Endothelial cell of umbilical vein (primary cell): Measurements from ENCODE around the gene NFKB2. TPM values are rescaled to one million over a fixed set of nuclear protein-coding genes. Genes with fewer than 3 reads are reported as not detected.
A peak's percentile ranks its signal among the peaks of the same experiment; 100 is the strongest.

ENCODE experiments used
- BruUV-seq: library from RNA; stranded (reverse); fragments of 400-500 nt; replicated peaks from 2 replicates; lab custom pipeline; 2021; lab: Mats Ljungman, UMichigan
- CTCF ChIA-PET: fragments of 300-600, 350-600 bp; sonication (Branson Sonifier 250); formaldehyde crosslinking; loops from one replicate; lab custom pipeline; 2021; ENCODE audit warnings: antibody characterized with exemption, inconsistent platforms; lab: Charles Lee
- POLR2A ChIA-PET: fragments of 300-600, 350-600 bp; sonication (Branson Sonifier 250); formaldehyde crosslinking; loops from one replicate; lab custom pipeline; 2021; ENCODE audit warnings: antibody characterized with exemption, inconsistent platforms; lab: Charles Lee
- DNase-seq: peaks from one replicate; pipeline ENCODE4 v3.0.0-alpha.2; 2011; ENCODE audit warnings: low read depth, low spot score
- FAIRE-seq: peaks from 2 replicates; lab custom pipeline; 2011; peaks lifted over from hg19 to GRCh38; lab: Jason Lieb, UNC
- H2AFZ ChIP-seq: 2 replicates; pipeline ENCODE4 v1.6.0; 2012; ENCODE audit warnings: low read depth, low read length, control low read depth, inconsistent platforms
- H3K27ac ChIP-seq: 2 replicates; pipeline ENCODE4 v1.5.1; 2011; ENCODE audit warnings: low read depth, mild to moderate bottlenecking, control low read depth, low read length, moderate library complexity; ENCODE audit not compliant: insufficient read depth
- H3K27me3 ChIP-seq, 2 experiments: 2 replicates each; pipeline versions ENCODE4 v1.6.0 to v1.6.1; 2011; ENCODE audit warnings: low read length in 2 of 2, mixed read lengths in 1 of 2; ENCODE audit not compliant: control insufficient read depth in 2 of 2, insufficient read depth in 2 of 2
- H3K36me3 ChIP-seq, 2 experiments: 2 replicates in 1 of 2; 3 replicates in 1 of 2; pipeline ENCODE4 v1.5.1; 2011; ENCODE audit warnings: low read length in 2 of 2, mild to moderate bottlenecking in 1 of 2, moderate library complexity in 1 of 2; ENCODE audit not compliant: control insufficient read depth in 2 of 2, insufficient read depth in 2 of 2; ENCODE audit errors: extremely low read depth in 1 of 2
- H3K4me1 ChIP-seq: 3 replicates; pipeline ENCODE4 v1.5.1; 2011; ENCODE audit warnings: mild to moderate bottlenecking, low read length; ENCODE audit not compliant: control insufficient read depth, insufficient read depth; ENCODE audit errors: extremely low read depth
- H3K4me2 ChIP-seq: 2 replicates; pipeline ENCODE4 v1.6.1; 2011; ENCODE audit warnings: low read length, control low read depth, mixed read lengths; ENCODE audit not compliant: insufficient read depth
- H3K4me3 ChIP-seq, 3 experiments: fragments of 200-600 bp in 1 of 3; sonication (generic), shearing (Covaris generic) in 1 of 3; replicated peaks in 1 of 3; 2 replicates each; pipeline ENCODE4 v1.5.1; 2011 to 2016; ENCODE audit warnings: control low read depth in 3 of 3, low read length in 3 of 3, mild to moderate bottlenecking in 2 of 3, inconsistent platforms in 1 of 3, low read depth in 1 of 3, moderate library complexity in 1 of 3; ENCODE audit not compliant: insufficient read depth in 1 of 3
- H3K79me2 ChIP-seq: 2 replicates; pipeline ENCODE4 v1.6.0; 2012; ENCODE audit warnings: low read length, inconsistent platforms; ENCODE audit not compliant: control insufficient read depth, insufficient read depth
- H3K9ac ChIP-seq: replicated peaks from 2 replicates; pipeline ENCODE3; 2011; ENCODE audit warnings: low read length, control low read depth; ENCODE audit not compliant: insufficient read depth; ENCODE audit errors: extremely low read depth
- H3K9me1 ChIP-seq: replicated peaks from 3 replicates; pipeline ENCODE4 v1.6.0; 2011; ENCODE audit warnings: mild to moderate bottlenecking, low read length; ENCODE audit not compliant: control insufficient read depth, insufficient read depth; ENCODE audit errors: extremely low read depth
- H3K9me3 ChIP-seq: replicated peaks from 2 replicates; pipeline ENCODE4 v1.5.1; 2012; ENCODE audit warnings: low read length, inconsistent platforms; ENCODE audit not compliant: control insufficient read depth, insufficient read depth
- H4K20me1 ChIP-seq: replicated peaks from 2 replicates; pipeline ENCODE3; 2011; ENCODE audit warnings: mild to moderate bottlenecking, low read length; ENCODE audit not compliant: control insufficient read depth, insufficient read depth; ENCODE audit errors: extremely low read depth
- CTCF ChIP-seq, 2 donors: IDR thresholded peaks; 1 replicate in 1 of 2; 2 replicates in 1 of 2; pipeline ENCODE4 v1.5.1; 2011; ENCODE audit warnings: low read length in 2 of 2, mild to moderate bottlenecking in 2 of 2, moderate library complexity in 2 of 2, control low read depth in 1 of 2, inconsistent platforms in 1 of 2, low read depth in 1 of 2; ENCODE audit not compliant: insufficient read depth in 1 of 2; ENCODE audit errors: extremely low read depth in 1 of 2
- MAX ChIP-seq: IDR thresholded peaks from 2 replicates; pipeline ENCODE4 v1.6.1; 2011; ENCODE audit not compliant: insufficient read depth, insufficient read length
- dilution Hi-C: fragments of 300-500 bp; cut with MboI; formaldehyde crosslinking; loops from one replicate; pipeline ENCODE4 v1.15.0; 2019; ENCODE audit warnings: low sequenced_read_pairs; ENCODE audit not compliant: extremely low pct_ligation_motif_present
- intact Hi-C: fragments of 100-400 bp; cut with micrococcal nuclease; formaldehyde crosslinking; loops from one replicate; pipeline ENCODE4 v1.10.0; 2022
- polyA plus RNA-seq, 4 experiments: library from polyadenylated mRNA; depleted of rRNA in 3 of 4; stranded (reverse) in 3 of 4; unstranded in 1 of 4; fragments of >200 nt; gene quantifications; 2 replicates each; pipeline versions ENCODE4 v1.2.1 to v1.2.3, GENCODE V29; 2011 to 2012; ENCODE audit warnings: missing spikeins in 1 of 4
- total RNA-seq: library from RNA; stranded (reverse); gene quantifications from 2 replicates; pipeline ENCODE4 v1.2.3, GENCODE V29; 2021

The NFKB2 gene
- total and polyA plus RNA-seq, 2 donors (not counting 3 experiments of a cell fraction or from before 2014, with no cell fraction given) = 21.0 to 25.6 TPM

- no peak overlapping the region for H3K27ac ChIP-seq
- peaks cover 2% of the 10 kb centered on the region for H3K79me2 ChIP-seq
- H3K4me2 ChIP-seq = no peak overlapping the region
- dilution Hi-C loops = no loop called here
- H4K20me1 ChIP-seq = peaks cover 4% of the 10 kb centered on the region
- H3K9me3 ChIP-seq = no peaks in the 10 kb centered on the region
- peaks cover 27% of the 10 kb centered on the region for H3K4me1 ChIP-seq
- ChIA-PET CTCF (interaction anchor here (0.6 to 19.8 kb wide), 49 partner anchors 10 to 618 kb away, joined by 3 to 1402 read pairs (median 5); partner anchors contain the start of genes CUEDC2, ELOVL3, FBXL15 and GBF1), POLR2A (interaction anchor here (0.6 kb wide), 1 partner anchor 178 kb away, joined by 3 read pairs; no protein-coding TSS in a partner anchor)
- peaks cover 0 to 3% of the 10 kb centered on the region in 2 experiments for H3K36me3 ChIP-seq
- no peaks in the 10 kb centered on the region for H3K9me1 ChIP-seq
- peak; percentile 82 for FAIRE-seq
- H3K4me3 ChIP-seq = no peak overlapping the region
- no peak overlapping the region for H2AFZ ChIP-seq
- BruUV-seq = no TSS peak
- TF ChIP-seq MAX (no peak), CTCF (IDR thresholded peaks at IDR 0.05; ENCODE audit: extremely low read depth in 1 of 2, insufficient read depth in 1 of 2, low read depth in 1 of 2, low read length in 2 of 2) (peak; percentile 62 to 74)
- H3K27me3 ChIP-seq = no peaks in the 10 kb centered on the region
- intact Hi-C loops = loop anchor here (1.0 kb wide), 2 partner anchors 116 to 178 kb away; no protein-coding TSS in a partner anchor
- DNase-seq = peak; percentile 77
- H3K9ac ChIP-seq = no peak overlapping the region
Measured at GRCh38 chr10:102347236-102347828, 48.2 kb upstream of the NFKB2 start.
